Mesenteric fat pad (tissue), 1 donor: Measurements from ENCODE around the gene ANKRD11. TPM values are rescaled to one million over a fixed set of nuclear protein-coding genes. Genes with fewer than 3 reads are reported as not detected.
"Not testable (repeated sequence)": the region's sequence is repeated elsewhere in the genome, so short reads cannot be mapped to it uniquely, and the experiment has no call there.

Source experiments
- DNase-seq: peaks from one replicate; pipeline ENCODE4 v3.0.0-alpha.2; 2020; ENCODE audit warnings: low spot score
- total RNA-seq: library from RNA; stranded (reverse); fragmentation: NEBNext Ultra II Directional; extraction: Animal tissue kit (Norgen Biotek cat#: 25700); gene quantifications from one replicate; pipeline ENCODE4 v1.2.1, GENCODE V29; 2021
- donor health status: DM: yes; HTN: yes; CAD: no.

ANKRD11 gene
- total RNA-seq, 1 donor from 2014 or later = 120 TPM

DNA sequence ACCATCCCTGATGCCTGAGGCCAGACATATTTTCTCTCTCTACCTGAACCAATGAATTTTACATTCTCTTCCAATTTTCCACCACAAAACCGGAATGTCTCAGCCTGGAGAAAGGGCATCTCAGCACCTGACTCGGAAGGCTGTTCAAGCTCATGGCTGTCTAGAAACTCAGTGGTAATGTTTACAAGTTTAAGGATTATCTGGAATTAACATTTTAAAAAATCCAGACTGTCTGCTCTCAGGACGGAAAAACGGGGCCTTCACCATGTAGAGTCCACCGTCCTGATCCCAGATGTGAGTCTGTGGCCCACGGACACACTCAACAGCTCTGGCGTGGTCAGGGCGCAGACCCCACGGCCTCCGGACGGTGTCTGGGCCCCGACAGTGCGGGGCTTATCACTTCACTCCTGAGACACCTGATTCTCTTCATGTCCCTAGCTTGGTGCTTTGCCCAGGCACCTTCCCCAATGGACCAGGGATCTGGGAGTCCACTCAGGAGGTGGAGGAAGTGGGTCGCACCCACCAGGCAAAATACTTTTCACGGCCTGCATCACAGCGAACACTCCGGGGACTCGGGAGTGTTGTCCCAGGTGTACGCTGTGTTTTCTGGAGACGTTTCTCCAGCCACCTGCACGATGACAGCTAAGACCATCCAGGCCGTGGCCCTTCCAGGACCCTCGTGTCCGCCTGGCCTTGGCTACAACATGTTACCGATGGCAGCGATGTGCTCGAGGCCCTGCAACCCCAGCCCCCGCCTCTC lies 171.3 kb downstream of the ANKRD11 start:
- DNase-seq = no peak

DNA sequence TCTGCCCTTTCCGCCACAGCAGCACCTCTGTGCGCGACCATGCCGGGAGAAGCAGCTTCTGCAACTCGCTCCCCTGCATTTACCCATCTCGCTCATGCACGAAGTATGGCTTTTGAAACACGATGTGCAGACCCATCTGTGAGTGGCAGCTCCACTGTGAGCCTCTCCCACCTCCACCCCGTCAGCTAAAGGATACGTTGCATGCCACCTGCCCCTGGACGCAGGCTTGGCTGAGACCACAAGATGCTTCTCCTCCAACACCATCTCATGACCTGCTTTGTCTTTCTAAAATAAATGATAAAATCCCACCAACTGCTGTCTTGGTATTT lies 172.0 kb downstream of the ANKRD11 start:
- DNase-seq = no peak

DNA sequence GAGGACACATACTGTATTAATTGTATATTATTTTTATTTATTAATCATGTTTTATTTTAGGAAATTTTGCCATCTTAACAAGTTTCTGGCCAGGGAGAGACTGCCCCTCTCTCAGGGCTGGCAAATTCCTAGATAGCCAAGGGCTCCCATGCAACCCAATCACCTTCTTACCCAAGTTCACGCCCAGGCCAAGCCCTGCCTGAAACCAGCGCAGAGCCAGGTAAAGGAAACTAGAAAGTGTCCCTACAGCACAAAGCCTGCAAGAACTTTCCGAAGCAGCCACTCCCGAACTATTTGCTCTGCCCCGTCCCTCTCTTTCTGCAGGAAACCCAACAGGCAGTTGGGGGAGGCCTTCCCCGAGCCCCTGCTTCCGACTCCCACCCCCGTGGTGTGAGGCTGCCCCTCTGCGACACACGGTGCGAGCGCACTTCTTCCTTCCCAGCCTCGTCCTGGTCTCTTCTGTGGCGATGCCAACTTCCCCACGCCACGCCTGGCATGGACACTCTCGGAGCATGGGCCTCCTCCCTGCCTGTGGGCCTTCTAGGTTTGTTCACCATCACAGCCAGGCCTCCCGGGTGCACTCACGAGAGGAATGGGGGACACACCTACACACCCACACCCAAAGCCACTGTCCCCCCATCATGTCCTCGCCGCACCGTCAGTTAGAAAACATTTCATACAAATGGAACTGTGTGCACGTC lies 172.5 kb downstream of the ANKRD11 start:
- DNase-seq = no peak

DNA sequence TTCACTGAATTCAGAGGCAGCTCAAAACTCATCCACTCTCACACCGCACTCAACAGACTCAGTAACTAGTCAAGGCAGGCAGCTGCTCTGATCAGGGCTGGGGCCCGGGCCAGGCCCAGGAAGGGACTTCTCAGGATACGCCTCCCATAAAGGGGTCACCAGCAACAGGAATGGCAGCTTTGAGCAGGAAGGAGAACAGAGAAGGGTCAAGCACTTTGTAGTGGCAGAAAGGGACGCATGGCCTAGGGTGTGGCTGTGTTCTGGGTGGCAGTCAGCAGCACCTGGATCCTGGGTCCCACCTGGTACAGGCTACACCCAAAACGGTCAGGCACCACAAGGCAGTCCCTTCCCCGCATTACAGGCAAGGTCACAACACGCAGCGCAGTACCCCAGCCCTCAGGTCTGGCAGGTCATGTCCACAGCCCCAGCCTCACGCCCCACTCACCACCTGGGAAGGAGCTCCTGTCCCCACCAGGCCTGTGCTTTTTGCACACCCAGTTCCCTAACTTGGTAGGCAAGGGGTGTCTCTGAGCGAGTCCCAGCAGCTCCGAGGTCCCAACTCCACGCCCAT lies 173.2 kb downstream of the ANKRD11 start:
- no peak for DNase-seq

DNA sequence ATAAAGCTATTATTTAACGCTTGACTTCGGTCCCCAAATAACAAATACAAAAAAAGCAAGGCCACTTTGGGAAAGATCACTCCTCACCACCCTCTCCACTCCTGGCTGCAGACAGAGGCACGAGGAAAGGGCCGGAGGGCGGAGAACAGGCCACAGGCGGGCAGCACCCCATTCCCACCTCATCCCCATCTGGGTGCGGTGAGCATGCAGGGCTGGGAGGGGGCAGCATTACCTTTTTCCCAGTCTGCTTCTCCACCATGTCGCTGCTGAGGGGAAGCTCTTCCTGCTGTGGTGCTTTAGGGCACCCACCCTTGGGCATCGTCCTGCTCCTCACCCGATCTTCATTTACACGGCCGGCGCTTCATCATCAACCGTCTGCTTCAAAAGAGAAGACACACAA lies 173.7 kb downstream of the ANKRD11 start:
- no peak for DNase-seq

DNA sequence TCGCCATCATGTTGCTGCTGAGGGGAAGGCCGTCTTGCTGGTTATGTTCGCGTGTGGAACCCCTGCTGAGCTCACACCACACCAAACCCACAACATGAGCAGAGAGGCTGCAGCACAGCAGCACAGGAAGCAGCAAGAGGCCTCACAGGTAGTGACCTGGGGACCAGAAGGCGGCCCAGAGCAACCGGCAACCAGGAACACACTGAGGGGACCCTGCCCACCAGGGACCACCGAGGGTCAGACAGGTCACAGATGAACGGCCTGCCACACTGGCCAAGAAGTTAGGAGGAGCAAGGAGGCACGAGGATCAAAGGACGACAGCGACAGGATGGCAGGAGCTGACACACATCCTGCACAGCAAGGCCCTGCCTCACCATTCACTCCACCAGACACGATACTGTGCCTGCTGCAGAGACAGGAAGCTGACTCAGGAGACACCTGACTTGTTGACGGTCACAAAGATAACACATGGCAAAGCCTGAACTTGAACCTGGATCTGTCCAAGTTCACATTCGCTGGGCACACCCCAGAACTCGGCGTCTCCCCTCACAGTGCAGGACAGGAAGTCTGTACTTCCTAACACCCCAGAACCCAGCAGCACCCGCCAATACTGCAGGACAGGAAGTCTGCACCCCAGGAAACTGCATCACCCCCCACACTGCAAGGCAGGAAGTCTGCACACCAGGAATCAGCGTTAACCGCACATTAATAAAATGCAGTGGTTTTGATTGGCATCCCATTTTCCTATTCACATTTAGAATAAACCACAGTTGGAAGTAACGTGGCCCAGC lies 174.4 kb downstream of the ANKRD11 start:
- DNase-seq = no peak

DNA sequence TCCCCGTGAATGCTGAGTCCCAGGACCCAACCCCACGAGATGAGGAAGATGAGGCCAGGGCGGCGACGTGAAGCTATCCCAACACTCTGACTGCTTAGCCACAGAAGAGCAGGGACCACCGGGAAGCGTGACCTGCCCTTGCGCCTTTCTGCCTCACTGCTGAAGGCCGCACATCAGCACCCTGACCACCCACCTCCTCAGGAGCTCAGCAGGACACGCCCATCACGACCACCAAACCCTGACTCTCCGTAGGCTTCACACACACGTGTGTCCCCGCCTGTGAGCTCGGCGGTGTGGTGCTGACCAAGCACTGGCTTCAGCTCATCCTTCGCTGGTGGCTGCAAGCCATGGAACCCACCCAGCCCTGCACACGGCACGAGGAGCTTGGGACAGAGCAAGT lies 175.1 kb downstream of the ANKRD11 start:
- no peak for DNase-seq

DNA sequence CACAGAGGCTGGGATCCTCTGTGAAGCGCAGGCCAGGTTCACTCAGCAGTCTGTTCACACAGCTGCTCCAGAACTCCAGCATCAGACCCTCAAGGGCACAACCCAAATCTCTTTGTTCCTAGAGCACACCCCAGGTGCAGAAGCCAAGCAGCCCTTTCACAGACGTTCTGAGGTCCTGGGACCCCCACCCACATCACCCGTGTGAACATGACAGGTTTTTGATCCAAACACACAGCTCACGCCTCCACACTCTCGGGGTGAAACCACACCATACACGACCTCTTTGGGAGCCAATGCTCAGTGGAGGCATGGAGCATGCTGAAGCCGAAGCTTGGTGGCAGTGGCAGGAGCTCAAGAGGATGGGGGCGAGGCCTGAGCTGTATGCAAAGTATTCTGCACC lies 175.5 kb downstream of the ANKRD11 start:
- no peak for DNase-seq

DNA sequence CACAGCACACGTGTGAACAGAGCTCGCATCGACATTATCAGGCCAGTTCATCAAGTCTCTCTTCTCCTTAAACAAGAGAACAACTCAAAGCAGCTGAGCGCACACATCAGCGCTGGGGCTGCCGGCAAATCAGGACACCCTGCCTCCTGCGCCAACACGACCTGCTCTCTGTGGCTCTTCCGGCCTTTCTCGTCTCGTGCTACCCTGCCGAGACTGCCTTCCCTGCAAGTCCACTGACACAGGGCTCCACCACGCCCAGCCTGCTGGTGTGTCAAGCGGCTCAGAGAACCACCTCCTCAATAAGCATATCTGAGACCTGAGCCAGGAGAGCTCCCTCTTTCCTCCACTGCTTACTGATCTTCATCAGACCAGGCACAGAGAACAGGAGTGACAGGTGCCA lies 176.0 kb downstream of the ANKRD11 start:
- DNase-seq = no peak

DNA sequence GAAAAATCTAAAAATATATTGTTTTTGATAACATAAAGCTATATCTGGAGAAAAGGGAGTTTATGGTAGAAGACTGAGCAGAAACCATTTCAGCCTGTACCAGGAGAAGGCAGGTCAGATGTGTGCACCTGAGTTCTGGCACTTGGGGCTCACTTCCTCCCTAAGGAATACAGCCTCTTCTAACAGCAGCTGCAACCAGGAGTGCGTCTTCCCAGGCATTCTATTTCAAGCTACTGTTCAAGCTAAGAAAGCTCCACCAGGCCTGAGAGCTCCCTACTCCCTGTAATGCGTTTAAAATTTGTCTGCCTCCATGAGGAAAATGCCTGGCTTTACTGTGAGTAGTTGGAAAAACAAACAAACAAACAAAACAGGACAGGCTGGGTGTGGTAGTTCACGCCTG lies 176.8 kb downstream of the ANKRD11 start:
- DNase-seq = no peak

DNA sequence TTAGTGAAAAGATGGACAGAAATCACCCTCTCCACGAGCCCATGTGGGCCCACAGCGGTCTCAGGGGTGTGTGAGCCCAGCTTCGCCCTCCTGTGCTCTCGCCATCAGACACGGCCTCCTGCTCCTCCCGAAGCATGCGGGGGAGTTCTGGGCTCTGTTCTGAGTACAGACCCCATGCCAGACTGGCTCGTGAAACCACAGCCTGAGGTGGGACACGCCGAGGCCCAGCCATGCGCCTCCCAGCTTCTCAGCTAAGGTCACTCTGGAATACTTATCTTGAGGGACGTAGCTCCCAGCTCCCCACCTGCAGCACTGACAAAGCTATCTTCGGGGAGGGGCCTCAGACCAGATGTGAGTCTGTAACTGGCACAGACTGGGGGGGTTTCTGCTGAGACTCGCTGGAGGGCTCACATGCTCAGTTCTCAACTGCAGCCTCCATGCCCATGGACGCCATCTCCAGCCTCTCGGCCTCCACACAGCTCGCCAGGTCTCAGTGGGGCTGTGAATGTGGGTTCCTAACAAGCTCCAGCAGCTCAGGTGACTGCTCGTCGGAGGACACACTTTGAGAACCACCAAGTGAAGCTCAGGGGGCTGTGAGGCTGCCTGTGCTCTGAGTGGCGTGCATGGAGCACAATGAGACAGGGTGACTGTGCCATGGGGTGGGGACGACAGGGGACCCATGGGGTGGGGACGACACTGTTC lies 177.6 kb downstream of the ANKRD11 start:
- no peak for DNase-seq

DNA sequence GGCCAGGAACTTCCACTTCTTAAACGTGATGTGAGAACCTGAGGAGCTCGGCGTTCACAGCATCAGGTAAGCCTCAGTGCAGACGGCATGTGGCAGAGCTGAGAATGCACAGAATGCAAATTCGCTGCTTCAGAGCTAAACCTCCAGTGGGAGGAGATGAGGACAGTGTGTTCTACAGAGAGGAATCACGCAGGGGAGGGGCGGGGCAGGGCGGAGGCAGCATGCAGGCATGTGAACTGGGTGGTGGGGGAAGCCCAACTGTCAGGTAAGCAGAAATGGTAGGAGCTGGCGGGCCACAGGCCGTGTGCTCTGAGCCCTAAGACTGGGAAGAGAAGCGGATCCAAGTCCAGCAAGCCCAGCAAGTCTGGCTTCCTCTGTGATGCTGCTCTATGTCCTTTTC lies 178.2 kb downstream of the ANKRD11 start:
- DNase-seq = no peak

DNA sequence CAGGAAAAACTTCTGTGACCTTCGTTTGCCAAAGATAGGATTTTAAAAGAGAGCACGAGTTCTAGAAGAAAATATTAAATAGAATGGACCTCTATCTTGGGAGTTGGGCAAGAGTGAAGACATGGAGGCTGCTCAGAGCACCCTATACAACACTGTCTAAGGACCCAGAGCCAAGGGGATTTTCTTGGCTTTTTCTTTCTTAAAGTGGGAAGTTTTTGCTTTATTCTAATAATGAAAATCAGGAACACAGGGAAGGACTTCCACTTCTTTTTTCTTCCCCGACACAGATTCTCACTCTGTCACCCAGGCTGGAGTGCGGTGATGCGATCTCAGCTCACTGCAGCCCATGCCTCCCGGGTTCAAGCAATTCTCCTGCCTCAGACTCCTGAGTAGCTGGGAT lies 178.7 kb downstream of the ANKRD11 start:
- no peak for DNase-seq

DNA sequence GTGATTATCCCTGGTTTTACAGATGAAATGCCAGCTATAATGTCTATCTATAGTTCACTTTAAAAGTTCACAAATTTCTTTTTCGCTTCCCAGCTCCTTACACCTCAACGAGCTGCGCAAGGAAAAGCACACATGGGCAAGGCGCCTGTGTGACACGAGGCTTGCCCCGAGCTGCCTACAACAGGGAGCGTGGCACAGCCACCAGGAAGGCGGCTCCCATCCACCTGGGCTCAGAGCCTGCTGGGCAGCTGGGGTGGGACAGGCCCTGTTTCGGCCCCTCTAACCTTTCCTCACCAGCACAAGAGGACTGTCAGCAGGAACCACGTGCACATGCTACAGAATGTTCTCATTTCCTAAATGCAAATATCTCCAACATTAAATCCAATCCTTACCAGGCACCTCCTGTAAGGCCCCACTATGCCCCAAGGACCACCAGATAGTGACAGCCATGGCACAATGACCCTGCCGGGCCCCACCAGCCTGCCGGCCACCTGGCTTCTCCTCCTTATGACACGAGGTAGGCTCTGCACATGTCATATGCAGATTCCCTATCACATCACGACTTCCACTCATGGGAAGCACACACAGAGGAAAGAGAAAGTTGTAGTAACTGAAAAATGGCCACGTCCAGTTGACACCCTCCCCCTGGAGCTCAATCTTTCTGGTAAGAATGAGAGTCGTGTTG lies 180.8 kb downstream of the ANKRD11 start:
- DNase-seq = no peak

DNA sequence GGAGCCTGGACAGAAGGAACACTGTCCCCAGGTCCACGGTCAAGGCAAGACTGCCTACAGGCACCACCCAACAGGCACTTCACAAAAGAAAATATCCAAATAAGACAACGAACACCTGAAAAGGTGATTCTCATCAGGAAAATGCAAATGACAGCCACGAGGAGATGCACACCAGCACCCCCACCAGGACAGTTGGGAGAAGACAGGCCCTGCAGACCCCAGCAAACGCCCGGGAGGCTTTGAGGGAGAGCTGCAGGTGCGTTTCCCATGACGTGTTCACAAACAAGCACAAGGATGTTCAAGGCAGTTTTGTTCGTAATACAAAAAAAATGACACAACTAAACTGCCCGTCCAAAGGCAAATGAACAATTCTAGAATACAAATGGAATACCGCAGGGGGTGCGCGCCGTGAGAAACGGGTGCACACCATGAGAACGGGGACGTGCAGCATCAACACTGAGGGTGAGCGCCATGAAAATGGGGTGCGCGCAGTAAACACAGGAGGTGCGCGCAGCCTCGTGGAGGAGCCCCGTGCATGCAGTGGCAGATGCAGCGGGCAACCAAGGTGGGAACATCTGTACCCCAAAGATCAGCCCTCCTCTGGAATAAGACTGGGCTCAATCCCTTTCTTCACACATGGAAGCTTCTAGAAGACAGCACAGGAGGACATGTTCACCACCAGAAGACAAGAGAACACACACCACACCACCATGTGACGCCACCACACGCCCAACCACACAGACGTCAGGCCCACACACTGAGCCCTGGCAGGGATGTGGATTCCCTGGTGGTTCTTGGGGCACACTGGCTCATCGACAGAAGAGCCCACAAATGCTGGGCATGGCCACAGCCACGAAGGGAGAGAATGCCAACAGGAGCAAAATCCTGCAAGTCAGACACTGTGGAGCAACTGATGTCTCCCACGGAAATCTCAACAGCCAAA lies 181.7 kb downstream of the ANKRD11 start:
- DNase-seq = no peak

DNA sequence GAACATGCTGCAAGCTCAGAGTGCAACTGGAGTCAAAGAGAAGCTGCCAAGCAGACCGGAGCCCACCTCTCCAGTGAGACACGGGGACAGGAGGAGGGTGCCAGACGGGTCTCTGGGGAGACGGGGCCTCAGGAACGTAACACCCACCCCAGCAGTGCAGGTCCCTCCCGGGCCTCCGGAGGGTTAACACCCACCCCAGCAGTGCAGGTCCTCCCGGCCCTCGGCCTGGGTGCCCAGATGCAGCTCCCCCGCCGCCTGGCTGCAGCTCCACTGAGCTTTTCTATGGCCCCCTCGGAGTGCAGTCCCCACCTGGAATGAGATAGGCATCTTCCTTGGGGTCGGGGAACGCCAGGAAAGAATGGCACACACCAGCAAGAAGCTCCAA lies 182.9 kb downstream of the ANKRD11 start:
- no peak for DNase-seq

DNA sequence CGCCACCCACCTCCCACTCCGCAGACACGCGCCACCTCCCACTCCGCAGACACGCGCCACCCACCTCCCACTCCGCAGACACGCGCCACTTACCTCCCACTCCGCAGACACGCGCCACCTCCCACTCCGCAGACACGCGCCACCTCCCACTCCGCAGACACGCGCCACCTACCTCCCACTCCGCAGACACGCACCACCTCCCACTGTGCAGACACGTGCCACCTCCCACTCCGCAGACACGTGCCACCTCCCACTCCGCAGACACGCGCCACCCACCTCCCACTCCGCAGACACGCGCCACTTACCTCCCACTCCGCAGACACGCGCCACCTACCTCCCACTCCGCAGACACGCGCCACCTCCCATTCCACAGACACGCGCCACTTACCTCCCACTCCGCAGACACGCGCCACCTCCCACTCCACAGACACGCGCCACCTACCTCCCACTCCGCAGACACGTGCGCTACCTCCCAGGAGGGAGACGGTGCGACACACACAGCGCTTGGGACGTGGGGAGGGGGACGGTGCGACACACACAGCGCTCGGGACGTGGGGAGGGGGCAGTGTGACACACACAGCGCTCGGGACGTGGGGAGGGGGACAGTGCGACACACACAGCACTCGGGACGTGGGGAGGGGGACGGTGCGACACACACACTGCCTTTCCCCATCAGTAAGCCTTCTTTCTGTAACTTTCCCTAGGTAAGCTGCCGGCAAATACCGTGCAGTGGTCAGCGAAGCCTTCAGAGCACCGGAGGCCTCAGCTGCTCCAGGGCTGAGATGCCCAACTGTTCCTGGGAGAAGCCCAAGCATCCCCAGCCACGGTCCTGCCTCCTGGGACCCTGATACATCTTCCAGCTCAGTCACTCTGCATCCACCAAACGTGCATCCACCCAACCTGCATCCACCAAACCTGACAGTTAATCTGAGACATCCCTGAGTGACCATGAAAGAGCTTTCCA lies 183.6 kb downstream of the ANKRD11 start:
- not testable (repeated sequence) for DNase-seq

DNA sequence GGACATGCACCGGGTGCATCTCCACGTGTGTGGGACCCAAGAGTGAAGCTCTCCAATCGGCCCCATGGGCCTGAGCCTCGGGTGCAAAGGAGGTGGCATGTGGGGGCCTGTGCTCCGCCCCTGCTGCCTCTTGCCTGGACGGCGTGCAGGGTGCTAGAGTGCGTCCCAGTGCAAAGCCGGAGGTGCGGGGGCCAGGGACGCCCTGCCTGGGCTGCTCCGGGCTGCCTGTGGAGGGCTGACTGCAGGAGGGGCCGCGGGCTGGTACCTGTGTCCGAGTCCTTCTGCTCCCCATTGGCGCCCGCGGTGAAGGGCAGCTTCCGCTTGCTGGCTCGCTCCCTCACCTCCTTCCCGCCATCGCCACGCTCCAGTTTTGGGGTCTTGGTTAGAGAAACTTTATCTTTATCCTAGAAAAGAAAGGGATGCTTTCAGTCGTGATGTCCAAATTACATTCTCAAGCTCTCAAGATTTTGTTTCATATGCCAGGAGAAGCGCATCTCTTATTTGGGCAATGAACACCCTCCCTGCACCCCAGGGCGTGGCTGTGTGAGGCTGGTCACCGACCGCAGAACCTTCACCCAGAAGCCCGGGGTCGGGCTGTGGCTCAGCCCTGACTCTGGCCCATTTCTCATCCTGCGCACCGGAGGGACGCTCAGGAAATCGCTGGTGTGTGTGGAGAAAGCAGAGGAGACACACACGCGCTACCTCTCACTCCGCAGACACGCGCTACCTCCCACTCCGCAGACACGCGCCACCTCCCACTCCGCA lies 185.2 kb downstream of the ANKRD11 start:
- no peak for DNase-seq
